ENCODE results near the gene CRYBA2.
A peak's percentile ranks its signal among the peaks of the same experiment; 100 is the strongest.

Gene CRYBA2

GRCh38 chr2:219023045-219023605 lies 29.9 kb upstream of the CRYBA2 start:
- DNase-seq (ENCODE audit: low read depth): no peak

DNA sequence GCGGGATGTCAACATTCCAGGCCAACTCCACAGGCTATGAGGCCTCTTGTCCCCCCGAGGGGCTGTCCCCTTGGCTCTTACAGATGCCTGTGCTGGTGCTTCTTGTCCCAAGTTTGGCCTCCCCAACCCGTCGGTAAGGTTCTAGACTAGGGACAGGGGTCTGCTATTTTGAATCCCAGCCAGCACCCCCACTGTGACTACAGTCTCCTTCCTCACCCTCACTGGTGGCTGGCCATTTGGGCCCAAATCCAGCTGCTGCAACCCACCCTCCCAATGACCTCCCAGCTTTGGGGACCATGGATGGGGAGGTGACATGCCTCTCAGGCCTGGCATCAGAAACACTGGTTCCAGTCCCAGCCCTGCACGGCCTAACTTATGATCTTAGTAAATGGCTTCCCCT lies 29.4 kb upstream of the CRYBA2 start:
- no peak for DNase-seq (ENCODE audit: low read depth)

- DNase-seq (ENCODE audit: low read depth): no peak
These were observed 28.8 kb upstream of the CRYBA2 start for GRCh38 chr2:219022041-219022440.

- DNase-seq (ENCODE audit: low read depth): no peak
These were observed 28.4 kb upstream of the CRYBA2 start for GRCh38 chr2:219021591-219021990.

- no peak for DNase-seq (ENCODE audit: low read depth)
These were observed 27.6 kb upstream of the CRYBA2 start for GRCh38 chr2:219020604-219021365.

GRCh38 chr2:219019436-219019835 lies 26.2 kb upstream of the CRYBA2 start:
- DNase-seq (ENCODE audit: low read depth): no peak

GRCh38 chr2:219018726-219019125 lies 25.5 kb upstream of the CRYBA2 start:
- DNase-seq (ENCODE audit: low read depth): no peak

GRCh38 chr2:219018286-219018685 lies 25.1 kb upstream of the CRYBA2 start:
- DNase-seq (ENCODE audit: low read depth): no peak

DNA sequence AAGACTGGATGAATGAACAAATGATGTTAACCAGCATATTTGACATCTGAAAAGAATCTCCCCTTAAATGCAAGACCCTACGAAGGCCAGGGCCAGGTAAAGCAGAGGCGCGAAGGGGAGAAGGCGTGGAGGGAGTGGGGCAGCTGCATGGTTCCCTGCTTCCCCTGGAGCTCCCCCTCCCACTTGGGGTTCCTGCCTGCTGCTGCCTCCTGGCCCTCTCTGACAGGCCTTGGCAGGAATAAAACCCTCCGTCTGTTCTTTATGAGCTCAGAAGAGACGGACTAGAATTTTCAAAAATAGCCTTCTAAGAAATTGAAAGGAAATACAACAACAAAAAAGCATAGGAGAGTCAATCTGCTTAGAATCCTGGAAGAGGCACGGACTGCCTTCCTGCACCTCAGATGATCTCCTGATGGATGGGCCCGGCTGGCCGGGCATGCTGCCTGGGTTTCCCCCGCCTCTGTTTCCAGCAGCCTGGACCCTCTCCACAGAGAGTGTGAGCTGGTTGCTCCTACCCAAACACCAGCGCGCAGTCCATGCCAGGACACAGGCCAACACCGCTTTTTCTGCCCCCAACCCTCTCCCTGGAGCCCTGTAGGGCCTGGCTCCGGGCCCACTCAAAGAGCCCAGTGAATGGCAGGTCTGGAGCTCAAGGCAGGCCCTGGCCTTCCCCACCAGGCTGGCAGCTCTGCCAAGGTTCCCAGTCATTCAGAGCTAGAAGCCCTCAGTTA lies 24.1 kb upstream of the CRYBA2 start:
- no peak for DNase-seq (ENCODE audit: low read depth)

- no peak for DNase-seq (ENCODE audit: low read depth)
These were observed 23.5 kb upstream of the CRYBA2 start for GRCh38 chr2:219016721-219017120.

DNA sequence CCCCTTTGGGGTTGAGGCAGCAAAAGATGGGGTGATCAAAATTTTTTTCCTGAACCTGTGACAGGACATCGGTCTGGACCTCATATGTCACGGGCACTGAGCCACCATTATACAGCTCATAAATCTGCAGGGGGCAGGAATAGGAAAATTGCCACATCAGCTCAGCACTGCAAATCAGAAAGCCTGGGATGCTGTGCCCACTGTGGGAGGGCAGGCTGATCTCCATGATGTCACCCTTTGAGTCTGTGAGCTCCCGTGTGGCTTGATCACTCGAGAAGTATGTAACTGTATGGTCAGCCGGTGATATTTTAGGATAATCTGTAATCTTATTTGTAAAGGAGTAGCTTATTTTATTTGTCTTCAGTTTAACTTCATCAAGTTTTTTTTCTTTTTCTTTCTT lies 17.7 kb upstream of the CRYBA2 start:
- no peak for DNase-seq (ENCODE audit: low read depth)

GRCh38 chr2:219010162-219010756 lies 17.0 kb upstream of the CRYBA2 start:
- DNase-seq (ENCODE audit: low read depth): no peak

GRCh38 chr2:219009294-219009693 lies 16.1 kb upstream of the CRYBA2 start:
- no peak for DNase-seq (ENCODE audit: low read depth)

DNA sequence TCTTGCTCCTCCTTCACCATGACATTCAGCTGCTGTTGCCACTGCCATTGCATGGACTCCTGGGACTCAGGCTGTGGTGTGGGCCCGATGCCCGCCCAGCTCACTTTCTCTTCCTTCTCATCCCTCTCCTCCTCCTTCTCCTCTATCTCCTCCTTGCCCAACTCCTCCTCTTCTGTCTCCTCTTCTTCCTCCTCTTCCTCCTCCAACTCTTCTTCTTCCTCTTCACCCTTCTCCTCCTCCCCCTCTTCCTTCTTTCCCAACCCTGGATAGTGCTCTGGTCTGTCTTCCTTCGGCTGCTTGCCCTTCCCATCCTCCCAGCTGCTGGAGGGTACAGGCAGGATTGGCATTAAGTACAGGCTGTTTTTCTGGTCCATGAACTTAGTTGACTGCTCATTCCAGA lies 10.8 kb upstream of the CRYBA2 start:
- DNase-seq (ENCODE audit: low read depth): no peak

DNA sequence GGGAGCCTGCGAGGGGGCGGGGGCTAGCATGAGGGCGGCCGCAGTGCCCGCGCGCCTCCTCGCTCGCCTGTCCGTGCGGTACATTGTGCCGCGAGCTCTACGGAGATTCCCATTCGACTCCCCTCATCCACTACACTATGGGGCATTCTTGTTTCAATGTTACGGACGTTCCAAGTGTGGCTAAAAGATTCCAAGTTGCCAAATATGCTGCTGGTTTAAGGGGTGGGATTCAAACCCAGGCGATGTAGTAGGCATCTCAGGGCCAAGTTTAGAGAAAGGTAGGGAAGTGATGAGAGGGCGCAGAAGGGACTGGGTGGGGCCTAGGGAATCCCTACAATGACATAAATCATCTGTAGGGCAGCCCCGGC lies 10.0 kb upstream of the CRYBA2 start:
- DNase-seq (ENCODE audit: low read depth): no peak

- DNase-seq (ENCODE audit: low read depth): no peak
These were observed 9.4 kb upstream of the CRYBA2 start for GRCh38 chr2:219002395-219003266.

GRCh38 chr2:219001577-219002394 lies 8.6 kb upstream of the CRYBA2 start:
- DNase-seq (ENCODE audit: low read depth): peak; percentile 19

- no peak for DNase-seq (ENCODE audit: low read depth)
These were observed 7.9 kb upstream of the CRYBA2 start for GRCh38 chr2:219001100-219001576.

- no peak for DNase-seq (ENCODE audit: low read depth)
These were observed 7.3 kb upstream of the CRYBA2 start for GRCh38 chr2:219000569-219000960.

- no peak for DNase-seq (ENCODE audit: low read depth)
These were observed 6.8 kb upstream of the CRYBA2 start for GRCh38 chr2:218999881-219000568.
